Prostate gland (tissue), 2 donors: Measurements from ENCODE around the gene GPR85. TPM values are rescaled to one million over a fixed set of nuclear protein-coding genes. Genes with fewer than 3 reads are reported as not detected.

Experiments used
- DNase-seq: peaks from one replicate; pipeline ENCODE4 v3.0.0-alpha.2; 2019; ENCODE audit warnings: low spot score
- H3K27ac ChIP-seq, 2 donors: fragments of 200-600 bp; sonication (generic); 2 replicates each; pipeline ENCODE4 v1.5.1; 2017 to 2019
- H3K27me3 ChIP-seq: fragments of 200-600 bp; sonication (generic); replicated peaks from 2 replicates; pipeline ENCODE4 v1.5.1; 2019; ENCODE audit not compliant: insufficient read depth
- H3K36me3 ChIP-seq, 2 donors: fragments of 200-600 bp; sonication (generic); 1 replicate in 1 of 2; 2 replicates in 1 of 2; pipeline versions ENCODE4 v1.5.1 to v1.8.1; 2017 to 2019
- H3K4me1 ChIP-seq: fragments of 200-600 bp; sonication (generic); replicated peaks from 2 replicates; pipeline ENCODE4 v1.5.1; 2019
- H3K4me3 ChIP-seq, 2 donors: fragments of 200-600 bp; sonication (generic); 2 replicates each; pipeline ENCODE4 v1.5.1; 2017 to 2019
- H3K9me3 ChIP-seq: fragments of 200-600 bp; sonication (generic); 2 replicates; pipeline ENCODE4 v1.5.1; 2017
- CTCF ChIP-seq, 4 experiments: fragments of 200-600 bp in 2 of 4; fragments of 450-650 bp in 2 of 4; sonication (generic) in 2 of 4; IDR thresholded peaks; 1 replicate in 3 of 4; 2 replicates in 1 of 4; pipeline ENCODE4 v1.5.1; 2016 to 2019; ENCODE audit warnings: antibody characterized with exemption in 4 of 4, mild to moderate bottlenecking in 2 of 4, moderate library complexity in 2 of 4
- POLR2A ChIP-seq: fragments of 450-650 bp; IDR thresholded peaks from one replicate; pipeline ENCODE4 v1.6.1; 2016; ENCODE audit warnings: antibody characterized with exemption, mild to moderate bottlenecking
- POLR2AphosphoS5 ChIP-seq: sonication (generic); formaldehyde crosslinking; IDR thresholded peaks from one replicate; pipeline ENCODE4 v1.6.1; 2017; ENCODE audit warnings: antibody characterized with exemption
- WGBS: methylation state at CpG from one replicate; pipeline ENCODE4 v1.1.5; 2018; 5-methylcytosine and 5-hydroxymethylcytosine counted together
- intact Hi-C: fragments of 100-400 bp; cut with DNase I; formaldehyde crosslinking; loops from one replicate; pipeline ENCODE4 v1.14.2; 2022
- total RNA-seq, 2 donors: library from RNA; depleted of rRNA; stranded (reverse); fragments of >200 nt; gene quantifications; one replicate each; pipeline ENCODE4 v1.1.0, GENCODE V29; 2016

The GPR85 gene
- total RNA-seq, 2 donors from 2014 or later: 0.50 to 2.6 TPM

- Histone ChIP-seq H3K27ac (no peak overlapping the region), H3K4me3 (no peak overlapping the region), H3K9me3 (no peaks in the 10 kb centered on the region), H3K27me3 (no peaks in the 10 kb centered on the region), H3K36me3 (no peaks in the 10 kb centered on the region), H3K4me1 (no peaks in the 10 kb centered on the region)
- TF ChIP-seq POLR2AphosphoS5: no peak
- no peak for TF ChIP-seq POLR2A
- no peak for TF ChIP-seq CTCF (IDR thresholded peaks at IDR 0.05)
- 75% methylated on average over 2 of the region's 2 CpGs for WGBS
- no peak for DNase-seq
- intact Hi-C loops: no loop called here
These were observed 27.3 kb upstream of the GPR85 start for GRCh38 chr7:113113912-113114311.

- Histone ChIP-seq H3K36me3 (no peaks in the 10 kb centered on the region), H3K4me3 (no peak overlapping the region), H3K4me1 (no peaks in the 10 kb centered on the region), H3K27ac (no peak overlapping the region), H3K9me3 (no peaks in the 10 kb centered on the region), H3K27me3 (no peaks in the 10 kb centered on the region)
- DNase-seq: no peak
- TF ChIP-seq POLR2A (no peak), POLR2AphosphoS5 (no peak), CTCF (IDR thresholded peaks at IDR 0.05) (no peak)
- intact Hi-C loops: no loop called here
- 48% methylated on average over 1 of the region's 1 CpG for WGBS
These were observed 23.1 kb upstream of the GPR85 start for GRCh38 chr7:113109718-113110117.

GRCh38 chr7:113100121-113100603 lies 13.5 kb upstream of the GPR85 start:
- Histone ChIP-seq H3K4me1 (no peaks in the 10 kb centered on the region), H3K9me3 (no peaks in the 10 kb centered on the region), H3K27me3 (no peaks in the 10 kb centered on the region), H3K36me3 (no peaks in the 10 kb centered on the region), H3K27ac (no peak overlapping the region), H3K4me3 (no peak overlapping the region)
- WGBS: 48% methylated on average over 5 of the region's 5 CpGs
- intact Hi-C loops: no loop called here
- TF ChIP-seq POLR2A: no peak
- TF ChIP-seq POLR2AphosphoS5: no peak
- TF ChIP-seq CTCF (IDR thresholded peaks at IDR 0.05): no peak
- peak; percentile 46 for DNase-seq

GRCh38 chr7:113099284-113099919 lies 12.8 kb upstream of the GPR85 start:
- Histone ChIP-seq H3K27ac (peak overlapping the region; percentile 11 to 23), H3K9me3 (no peaks in the 10 kb centered on the region)
- peak; percentile 55 for DNase-seq

GRCh38 chr7:113094517-113095249 lies 8.1 kb upstream of the GPR85 start:
- H3K36me3 ChIP-seq: no peaks in the 10 kb centered on the region
- H3K27me3 ChIP-seq: no peaks in the 10 kb centered on the region
- no peak overlapping the region for H3K27ac ChIP-seq
- no peak overlapping the region for H3K4me3 ChIP-seq
- H3K9me3 ChIP-seq: no peaks in the 10 kb centered on the region
- DNase-seq: no peak
- intact Hi-C loops: no loop called here
- H3K4me1 ChIP-seq: no peaks in the 10 kb centered on the region
- 65% methylated on average over 3 of the region's 3 CpGs for WGBS
- TF ChIP-seq CTCF (IDR thresholded peaks at IDR 0.05): no peak
- no peak for TF ChIP-seq POLR2A

More at GRCh38 chr7:113099284-113099919, 12.8 kb upstream of the GPR85 start:
- WGBS: 42% methylated on average over 3 of the region's 3 CpGs
- Histone ChIP-seq H3K4me1 (no peaks in the 10 kb centered on the region), H3K27me3 (no peaks in the 10 kb centered on the region), H3K4me3 (no peak overlapping the region), H3K36me3 (no peaks in the 10 kb centered on the region)
- TF ChIP-seq POLR2AphosphoS5: peak; percentile 62
- no peak for TF ChIP-seq POLR2A
- intact Hi-C loops: no loop called here
